Coronary artery (tissue), 2 donors: ENCODE measurements around the gene KIAA1191.

Experiments used
- DNase-seq: peaks from one replicate; pipeline ENCODE4 v3.0.0-alpha.2; 2017; ENCODE audit warnings: low spot score
- H3K27ac ChIP-seq, 2 donors: fragments of 200-600 bp; sonication (generic); one replicate each; pipeline ENCODE4 v1.5.1; 2016 to 2019
- H3K4me3 ChIP-seq: fragments of 200-600 bp; sonication (generic); 2 replicates; pipeline ENCODE4 v1.5.1; 2016; ENCODE audit warnings: mild to moderate bottlenecking, moderate library complexity
- TF ChIP-seq, protein P1 (sequence below): fragments of 200-600 bp; sonication (generic); IDR thresholded peaks from one replicate; pipeline ENCODE4 v1.5.1; 2019; ENCODE audit warnings: antibody characterized with exemption

Gene KIAA1191

DNA sequence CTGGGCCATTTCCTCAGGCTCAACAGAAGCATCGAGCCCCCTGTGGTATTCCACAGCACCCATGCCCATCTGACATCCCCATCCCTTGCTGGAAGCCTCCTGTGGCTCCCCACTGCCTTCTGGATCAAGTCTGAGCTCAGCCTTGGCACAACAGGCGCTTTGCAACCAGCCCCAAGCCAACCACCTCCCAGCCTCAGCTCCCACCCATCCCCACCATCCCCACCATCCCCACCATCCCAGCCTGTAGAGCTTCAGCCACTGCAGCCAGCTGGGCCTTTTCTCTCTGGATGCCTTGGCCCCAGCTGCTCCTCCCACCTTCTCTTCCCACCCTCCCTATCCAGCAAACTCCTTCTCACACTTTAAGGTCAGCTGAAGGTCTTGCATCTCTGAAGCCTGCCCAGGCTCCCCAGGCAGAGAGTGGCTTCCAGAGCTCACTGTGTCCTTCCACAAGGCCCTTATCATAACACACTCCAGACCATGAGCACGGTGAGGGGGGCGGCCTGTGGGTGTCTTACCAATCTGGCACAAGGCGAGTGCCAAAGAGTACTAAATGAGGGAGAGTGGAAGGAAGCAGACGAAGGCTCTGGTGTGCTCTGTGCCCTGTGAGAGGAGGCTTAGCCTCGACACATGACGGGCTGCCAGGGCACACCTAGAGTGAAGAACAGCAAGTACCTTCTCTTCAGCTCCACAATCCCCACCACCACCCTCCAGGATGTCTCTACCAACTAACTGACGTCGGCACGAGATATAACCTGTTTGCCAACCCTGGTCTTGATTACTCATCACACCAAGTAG is 33.5 kb upstream of the KIAA1191 start:
- Histone ChIP-seq H3K4me3 (no peak overlapping the region), H3K27ac (no peak overlapping the region)
- no peak for DNase-seq
- TF ChIP-seq, protein P1, sequence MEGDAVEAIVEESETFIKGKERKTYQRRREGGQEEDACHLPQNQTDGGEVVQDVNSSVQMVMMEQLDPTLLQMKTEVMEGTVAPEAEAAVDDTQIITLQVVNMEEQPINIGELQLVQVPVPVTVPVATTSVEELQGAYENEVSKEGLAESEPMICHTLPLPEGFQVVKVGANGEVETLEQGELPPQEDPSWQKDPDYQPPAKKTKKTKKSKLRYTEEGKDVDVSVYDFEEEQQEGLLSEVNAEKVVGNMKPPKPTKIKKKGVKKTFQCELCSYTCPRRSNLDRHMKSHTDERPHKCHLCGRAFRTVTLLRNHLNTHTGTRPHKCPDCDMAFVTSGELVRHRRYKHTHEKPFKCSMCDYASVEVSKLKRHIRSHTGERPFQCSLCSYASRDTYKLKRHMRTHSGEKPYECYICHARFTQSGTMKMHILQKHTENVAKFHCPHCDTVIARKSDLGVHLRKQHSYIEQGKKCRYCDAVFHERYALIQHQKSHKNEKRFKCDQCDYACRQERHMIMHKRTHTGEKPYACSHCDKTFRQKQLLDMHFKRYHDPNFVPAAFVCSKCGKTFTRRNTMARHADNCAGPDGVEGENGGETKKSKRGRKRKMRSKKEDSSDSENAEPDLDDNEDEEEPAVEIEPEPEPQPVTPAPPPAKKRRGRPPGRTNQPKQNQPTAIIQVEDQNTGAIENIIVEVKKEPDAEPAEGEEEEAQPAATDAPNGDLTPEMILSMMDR, result no peak

DNA sequence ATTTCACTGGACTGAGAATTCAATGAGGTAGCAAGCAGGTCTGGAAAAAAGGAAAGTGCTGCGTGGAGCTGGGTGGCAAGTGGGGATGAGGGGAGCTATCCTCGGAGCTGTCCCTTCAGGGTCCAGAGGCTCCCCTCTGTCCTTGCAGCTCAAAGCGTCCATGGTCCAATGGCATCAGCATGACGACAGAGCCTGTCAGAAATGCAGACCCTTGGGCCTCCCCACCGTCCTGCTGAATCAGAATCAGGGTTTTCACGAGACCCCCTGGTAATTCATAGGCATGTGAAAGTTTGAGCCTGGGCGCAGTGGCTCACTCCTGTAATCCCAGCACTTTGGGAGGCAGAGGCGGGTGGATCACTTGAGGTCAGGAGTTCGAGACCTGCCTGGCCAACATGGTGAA is 32.5 kb upstream of the KIAA1191 start:
- DNase-seq, result no peak
- Histone ChIP-seq H3K4me3 (no peak overlapping the region), H3K27ac (no peak overlapping the region)
- TF ChIP-seq, protein P1, result no peak

DNA sequence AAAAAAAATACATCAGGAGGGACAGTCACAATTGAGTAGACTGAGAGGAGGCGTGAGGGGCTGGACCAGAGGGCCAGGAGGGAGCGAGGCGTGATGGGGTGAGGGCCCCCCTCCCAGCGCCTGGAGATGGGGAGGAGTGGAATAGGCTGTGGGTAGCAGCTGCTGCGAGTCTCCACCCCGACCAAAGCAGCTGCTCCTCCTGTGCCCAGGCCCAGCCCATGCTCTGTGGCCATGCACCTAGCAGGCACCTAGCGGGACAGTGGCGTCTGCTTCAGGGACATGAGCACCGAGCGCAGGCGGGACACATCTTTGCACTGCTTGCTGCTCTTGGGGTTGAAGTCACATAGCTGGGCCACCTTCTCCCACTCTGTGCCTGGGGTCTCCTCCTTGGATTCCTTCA is 31.0 kb upstream of the KIAA1191 start:
- DNase-seq, result no peak
- TF ChIP-seq, protein P1, result no peak
- Histone ChIP-seq H3K27ac (no peak overlapping the region), H3K4me3 (no peak overlapping the region)

DNA sequence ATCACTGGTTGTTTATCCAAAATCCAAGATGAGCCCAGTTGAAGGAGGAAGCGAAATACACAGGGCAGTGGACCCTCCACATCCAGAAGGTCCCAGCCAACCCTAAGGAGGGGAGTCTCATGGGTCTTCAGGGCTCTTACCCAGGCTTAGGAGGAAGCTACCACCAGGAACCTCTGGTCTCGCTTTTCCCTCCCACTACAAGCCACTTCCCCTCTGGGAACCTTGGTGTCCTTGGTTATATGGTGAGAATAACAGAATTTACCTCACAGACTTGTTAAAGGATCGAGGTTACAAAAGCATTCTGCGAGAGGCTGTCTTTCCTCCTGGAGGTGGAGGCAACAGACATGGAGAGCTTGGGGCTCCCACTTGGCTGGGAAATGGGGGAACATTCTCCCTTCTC is 30.4 kb upstream of the KIAA1191 start:
- DNase-seq, result no peak
- Histone ChIP-seq H3K27ac (no peak overlapping the region), H3K4me3 (no peak overlapping the region)
- TF ChIP-seq, protein P1, result no peak

DNA sequence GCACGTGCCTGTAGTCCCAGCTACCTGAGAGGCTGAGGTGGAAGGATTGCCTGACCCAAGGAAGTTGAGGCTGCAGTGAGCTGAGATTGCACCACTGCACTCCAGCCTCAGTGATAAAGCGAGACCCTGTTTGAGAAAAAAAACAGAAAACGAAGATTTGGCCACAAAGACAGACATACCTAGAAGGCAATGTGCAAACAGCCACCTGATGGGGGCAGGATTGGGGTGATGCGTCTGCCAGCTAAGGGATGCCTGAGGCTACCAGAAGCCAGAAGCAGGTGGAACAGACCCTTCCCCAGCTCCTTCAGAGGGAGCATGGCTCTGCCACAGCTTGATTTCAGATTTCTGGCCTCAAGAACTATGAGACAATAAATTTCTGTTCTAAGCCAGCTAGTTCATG is 29.9 kb upstream of the KIAA1191 start:
- DNase-seq, result no peak

DNA sequence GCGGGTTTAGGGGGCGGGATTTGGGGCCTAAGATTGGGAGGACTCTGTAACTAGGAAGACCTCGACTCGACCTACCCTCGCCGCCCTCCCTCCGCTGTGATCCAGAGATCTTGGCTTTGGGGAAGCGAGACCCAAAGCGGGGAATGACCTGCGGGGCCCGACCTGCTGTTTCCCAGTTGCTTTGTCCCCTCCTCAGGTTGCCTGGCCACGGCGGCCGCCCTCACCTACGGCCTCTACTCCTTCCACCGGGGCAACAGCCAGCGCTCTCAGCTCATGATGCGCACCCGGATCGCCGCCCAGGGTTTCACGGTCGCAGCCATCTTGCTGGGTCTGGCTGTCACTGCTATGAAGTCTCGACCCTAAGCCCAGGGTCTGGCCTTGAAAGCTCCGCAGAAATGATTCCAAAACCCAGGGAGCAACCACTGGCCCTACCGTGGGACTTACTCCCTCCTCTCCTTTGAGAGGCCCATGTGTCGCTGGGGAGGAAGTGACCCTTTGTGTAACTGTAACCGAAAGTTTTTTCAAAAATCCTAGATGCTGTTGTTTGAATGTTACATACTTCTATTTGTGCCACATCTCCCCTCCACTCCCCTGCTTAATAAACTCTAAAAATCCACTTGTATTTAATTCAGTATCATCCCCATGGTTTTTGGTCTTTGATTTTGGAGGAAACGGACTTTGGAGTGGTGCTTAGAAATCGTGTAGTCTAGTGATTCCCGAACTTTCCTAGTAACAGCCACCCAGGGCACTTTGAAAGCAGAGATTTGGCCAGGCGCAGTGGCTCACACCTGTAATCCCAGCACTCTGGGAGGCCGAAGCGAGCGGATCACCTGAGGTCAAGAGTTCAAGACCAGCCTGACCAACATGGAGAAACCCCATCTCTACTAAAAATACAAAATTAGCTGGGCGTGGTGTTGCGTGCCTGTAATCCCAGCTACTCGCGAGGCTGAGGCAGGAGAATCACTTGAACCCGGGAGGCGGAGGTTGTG is 27.9 kb upstream of the KIAA1191 start:
- Histone ChIP-seq H3K27ac (peak overlapping the region; percentile 91 to 95), H3K4me3 (peak overlapping the region; percentile 95)
- TF ChIP-seq, protein P1, result no peak
- no peak for DNase-seq

More for the DNA sequence above, 29.9 kb upstream of the KIAA1191 start:
- TF ChIP-seq, protein P1, result no peak
- Histone ChIP-seq H3K4me3 (no peak overlapping the region), H3K27ac (no peak overlapping the region)
